ENCODE measurements around the gene NCKAP1.

GRCh38 chr2:182887093-182887492 lies 151.2 kb downstream of the NCKAP1 start:
- TF ChIP-seq CTCF (IDR thresholded peaks at IDR 0.05), result no peak
- TF ChIP-seq POLR2AphosphoS5 (IDR thresholded peaks at IDR 0.05), result no peak

Measured in suprapubic skin (tissue), 3 donors.